Measurements from ENCODE around the gene FLYWCH1.
"Not testable (repeated sequence)": the region's sequence is repeated elsewhere in the genome, so short reads cannot be mapped to it uniquely, and the experiment has no call there.

The FLYWCH1 gene

GRCh38 chr16:2936436-2937011, 24.8 kb downstream of the FLYWCH1 start (continued):
- no peak for TF ChIP-seq CREB5 (CRISPR knock-in tag; IDR thresholded peaks at IDR 0.05; ENCODE audit: low read depth)

DNA sequence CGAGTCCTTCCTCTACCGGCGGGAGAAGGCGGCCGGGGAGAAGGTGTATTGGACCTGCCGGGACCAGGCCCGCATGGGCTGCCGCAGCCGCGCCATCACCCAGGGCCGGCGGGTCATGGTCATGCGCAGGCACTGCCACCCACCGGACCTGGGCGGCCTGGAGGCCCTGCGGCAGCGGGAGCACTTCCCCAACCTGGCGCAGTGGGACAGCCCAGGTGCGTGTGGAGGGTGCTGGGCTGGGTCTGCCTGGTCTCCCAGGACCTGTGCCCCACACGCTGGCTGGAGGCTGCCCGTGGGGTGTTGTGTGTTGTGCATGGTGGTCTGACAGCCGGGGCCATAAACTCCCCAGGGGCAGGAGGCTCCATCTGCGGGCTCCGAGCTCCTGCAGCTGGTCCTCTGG, 25.4 kb downstream of the FLYWCH1 start:
- ATAC-seq: no peak
- TF ChIP-seq ZNF70 (CRISPR knock-in tag; IDR thresholded peaks at IDR 0.05): no peak

DNA sequence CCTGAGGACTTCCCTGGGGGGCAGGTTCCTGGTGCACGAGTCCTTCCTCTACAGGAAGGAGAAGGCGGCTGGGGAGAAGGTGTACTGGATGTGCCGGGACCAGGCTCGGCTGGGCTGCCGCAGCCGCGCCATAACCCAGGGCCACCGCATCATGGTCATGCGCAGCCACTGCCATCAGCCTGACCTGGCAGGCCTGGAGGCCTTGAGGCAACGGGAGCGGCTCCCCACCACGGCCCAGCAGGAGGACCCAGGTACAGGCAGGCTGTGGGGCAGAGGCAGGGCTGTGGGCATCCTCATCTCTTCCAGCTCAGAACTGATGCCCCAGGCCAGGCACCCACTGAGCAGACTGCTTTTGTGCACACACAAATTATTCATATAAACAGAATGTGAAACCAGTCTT, 26.5 kb downstream of the FLYWCH1 start:
- ATAC-seq: no peak
- TF ChIP-seq, protein P1, sequence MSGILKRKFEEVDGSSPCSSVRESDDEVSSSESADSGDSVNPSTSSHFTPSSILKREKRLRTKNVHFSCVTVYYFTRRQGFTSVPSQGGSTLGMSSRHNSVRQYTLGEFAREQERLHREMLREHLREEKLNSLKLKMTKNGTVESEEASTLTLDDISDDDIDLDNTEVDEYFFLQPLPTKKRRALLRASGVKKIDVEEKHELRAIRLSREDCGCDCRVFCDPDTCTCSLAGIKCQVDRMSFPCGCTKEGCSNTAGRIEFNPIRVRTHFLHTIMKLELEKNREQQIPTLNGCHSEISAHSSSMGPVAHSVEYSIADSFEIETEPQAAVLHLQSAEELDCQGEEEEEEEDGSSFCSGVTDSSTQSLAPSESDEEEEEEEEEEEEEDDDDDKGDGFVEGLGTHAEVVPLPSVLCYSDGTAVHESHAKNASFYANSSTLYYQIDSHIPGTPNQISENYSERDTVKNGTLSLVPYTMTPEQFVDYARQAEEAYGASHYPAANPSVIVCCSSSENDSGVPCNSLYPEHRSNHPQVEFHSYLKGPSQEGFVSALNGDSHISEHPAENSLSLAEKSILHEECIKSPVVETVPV (CRISPR knock-in tag; IDR thresholded peaks at IDR 0.05): no peak
- no peak for TF ChIP-seq ESRRG (CRISPR knock-in tag; IDR thresholded peaks at IDR 0.05)
- no peak for TF ChIP-seq OSR1 (CRISPR knock-in tag; IDR thresholded peaks at IDR 0.05)
- TF ChIP-seq ARNTL (CRISPR knock-in tag; IDR thresholded peaks at IDR 0.05; ENCODE audit: borderline replicate concordance, low read depth): no peak
- TF ChIP-seq BACH2 (CRISPR knock-in tag; IDR thresholded peaks at IDR 0.05; ENCODE audit: borderline replicate concordance): no peak
- TF ChIP-seq RARB (CRISPR knock-in tag; IDR thresholded peaks at IDR 0.05): no peak
- TF ChIP-seq PPARA (CRISPR knock-in tag; IDR thresholded peaks at IDR 0.05; ENCODE audit: borderline replicate concordance): no peak
- no peak for TF ChIP-seq ZNF8 (CRISPR knock-in tag; IDR thresholded peaks at IDR 0.05)
- TF ChIP-seq ZNF565 (CRISPR knock-in tag; conservative IDR thresholded peaks at IDR 0.05; ENCODE audit: low read depth): no peak
- no peak for TF ChIP-seq CSDC2 (CRISPR knock-in tag; IDR thresholded peaks at IDR 0.05)
- no peak for TF ChIP-seq ISL1 (CRISPR knock-in tag; IDR thresholded peaks at IDR 0.05)
- TF ChIP-seq TCF4 (CRISPR knock-in tag; IDR thresholded peaks at IDR 0.05; ENCODE audit: borderline replicate concordance): no peak
- no peak for TF ChIP-seq TOX (CRISPR knock-in tag; IDR thresholded peaks at IDR 0.05; ENCODE audit: borderline replicate concordance)
- no peak for TF ChIP-seq SNAI2 (CRISPR knock-in tag; IDR thresholded peaks at IDR 0.05)
- TF ChIP-seq, protein P2, sequence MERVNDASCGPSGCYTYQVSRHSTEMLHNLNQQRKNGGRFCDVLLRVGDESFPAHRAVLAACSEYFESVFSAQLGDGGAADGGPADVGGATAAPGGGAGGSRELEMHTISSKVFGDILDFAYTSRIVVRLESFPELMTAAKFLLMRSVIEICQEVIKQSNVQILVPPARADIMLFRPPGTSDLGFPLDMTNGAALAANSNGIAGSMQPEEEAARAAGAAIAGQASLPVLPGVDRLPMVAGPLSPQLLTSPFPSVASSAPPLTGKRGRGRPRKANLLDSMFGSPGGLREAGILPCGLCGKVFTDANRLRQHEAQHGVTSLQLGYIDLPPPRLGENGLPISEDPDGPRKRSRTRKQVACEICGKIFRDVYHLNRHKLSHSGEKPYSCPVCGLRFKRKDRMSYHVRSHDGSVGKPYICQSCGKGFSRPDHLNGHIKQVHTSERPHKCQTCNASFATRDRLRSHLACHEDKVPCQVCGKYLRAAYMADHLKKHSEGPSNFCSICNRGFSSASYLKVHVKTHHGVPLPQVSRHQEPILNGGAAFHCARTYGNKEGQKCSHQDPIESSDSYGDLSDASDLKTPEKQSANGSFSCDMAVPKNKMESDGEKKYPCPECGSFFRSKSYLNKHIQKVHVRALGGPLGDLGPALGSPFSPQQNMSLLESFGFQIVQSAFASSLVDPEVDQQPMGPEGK (CRISPR knock-in tag; IDR thresholded peaks at IDR 0.05; ENCODE audit: borderline replicate concordance): no peak

GRCh38 chr16:2939968-2940367, 28.2 kb downstream of the FLYWCH1 start:
- TF ChIP-seq CREB5 (CRISPR knock-in tag; IDR thresholded peaks at IDR 0.05; ENCODE audit: low read depth): no peak
- no peak for TF ChIP-seq ZC3H10 (CRISPR knock-in tag; IDR thresholded peaks at IDR 0.05)
- ATAC-seq: no peak

- TF ChIP-seq TOX (CRISPR knock-in tag; IDR thresholded peaks at IDR 0.05; ENCODE audit: borderline replicate concordance): no peak
- TF ChIP-seq PPARA (CRISPR knock-in tag; IDR thresholded peaks at IDR 0.05; ENCODE audit: borderline replicate concordance): no peak
- no peak for ATAC-seq
Observed at GRCh38 chr16:2942045-2942444, 30.3 kb downstream of the FLYWCH1 start.

- ATAC-seq: not testable (repeated sequence)
Observed at GRCh38 chr16:2943716-2944115, 32.0 kb downstream of the FLYWCH1 start.

- TF ChIP-seq RARB (CRISPR knock-in tag; IDR thresholded peaks at IDR 0.05): no peak
- TF ChIP-seq ZNF8 (CRISPR knock-in tag; IDR thresholded peaks at IDR 0.05): no peak
- TF ChIP-seq ZFP30 (CRISPR knock-in tag; IDR thresholded peaks at IDR 0.05): no peak
- no peak for TF ChIP-seq OSR1 (CRISPR knock-in tag; IDR thresholded peaks at IDR 0.05)
- no peak for TF ChIP-seq ESRRG (CRISPR knock-in tag; IDR thresholded peaks at IDR 0.05)
- no peak for TF ChIP-seq ISL1 (CRISPR knock-in tag; IDR thresholded peaks at IDR 0.05)
- TF ChIP-seq ZC3H10 (CRISPR knock-in tag; IDR thresholded peaks at IDR 0.05): no peak
- TF ChIP-seq PPARA (CRISPR knock-in tag; IDR thresholded peaks at IDR 0.05; ENCODE audit: borderline replicate concordance): no peak
- ATAC-seq: no peak
Observed at GRCh38 chr16:2946649-2947048, 34.9 kb downstream of the FLYWCH1 start.
